Kidney (tissue), 14 donors: ENCODE data around the gene SMAD6. TPM values are rescaled to one million over a fixed set of nuclear protein-coding genes. Genes with fewer than 3 reads are reported as not detected.
A peak's percentile ranks its signal among the peaks of the same experiment; 100 is the strongest.

Experiments used
- DNase-seq, 5 donors: peaks; one replicate each; pipeline ENCODE4 v3.0.0-alpha.2; 2013 to 2020
- FAIRE-seq: peaks from 2 replicates; lab custom pipeline; 2012; peaks lifted over from hg19 to GRCh38; lab: Jason Lieb, UNC
- H3K27ac ChIP-seq, 2 donors: one replicate each; pipeline ENCODE4 v1.7.0; 2013; ENCODE audit warnings: low read depth in 2 of 2, low read length in 2 of 2, inconsistent platforms in 1 of 2
- H3K27me3 ChIP-seq: one replicate; pipeline ENCODE4 v1.7.1; 2013; ENCODE audit warnings: low read length, inconsistent platforms; ENCODE audit not compliant: control insufficient read depth, insufficient read depth
- H3K36me3 ChIP-seq, 3 donors: one replicate each; pipeline versions ENCODE4 v1.7.0 to v1.7.1; 2013; ENCODE audit warnings: low read length in 3 of 3, control low read depth in 1 of 3, inconsistent platforms in 1 of 3; ENCODE audit not compliant: insufficient read depth in 3 of 3, control insufficient read depth in 2 of 3
- H3K4me1 ChIP-seq, 3 donors: one replicate each; pipeline versions ENCODE4 v1.7.0 to v1.7.1; 2013; ENCODE audit warnings: low read length in 3 of 3, inconsistent platforms in 1 of 3, low read depth in 1 of 3; ENCODE audit not compliant: control insufficient read depth in 2 of 3, insufficient read depth in 2 of 3
- H3K4me3 ChIP-seq, 3 donors: one replicate each; pipeline versions ENCODE4 v1.7.0 to v1.8.1; 2013; ENCODE audit warnings: low read length in 3 of 3, control low read depth in 1 of 3, inconsistent platforms in 1 of 3
- H3K9ac ChIP-seq, 3 donors: one replicate each; pipeline versions ENCODE4 v1.7.0 to v1.7.1; 2013; ENCODE audit warnings: low read length in 3 of 3, control low read depth in 1 of 3, inconsistent platforms in 1 of 3
- H3K9me3 ChIP-seq, 3 donors: one replicate each; pipeline versions ENCODE4 v1.7.0 to v1.7.1; 2013; ENCODE audit warnings: low read length in 3 of 3, control low read depth in 1 of 3, inconsistent platforms in 1 of 3; ENCODE audit not compliant: control insufficient read depth in 2 of 3, insufficient read depth in 1 of 3
- CTCF ChIP-seq: IDR thresholded peaks from 3 replicates; pipeline ENCODE4 v1.5.1; 2012; ENCODE audit warnings: mild to moderate bottlenecking, moderate library complexity, borderline replicate concordance; ENCODE audit not compliant: insufficient read depth; ENCODE audit errors: extremely low read depth
- intact Hi-C: fragments of 100-400 bp; cut with DNase I; formaldehyde crosslinking; loops from one replicate; pipeline ENCODE4 v1.11.1; 2022
- polyA plus RNA-seq: library from polyadenylated mRNA; stranded (reverse); fragments of 350-450 nt; fragmentation: Illumina TruSeq; extraction: RNeasy Lipid Tissue Mini Kit (QIAGEN cat#74804); gene quantifications from one replicate; pipeline ENCODE4 v1.2.3, GENCODE V29; 2014; ENCODE audit warnings: low read depth, low replicate concordance; ENCODE audit not compliant: insufficient read depth
- total RNA-seq: library from RNA; stranded (reverse); fragmentation: NEBNext Ultra II Directional; extraction: Animal tissue kit (Norgen Biotek cat#: 25700); gene quantifications from one replicate; pipeline ENCODE4 v1.2.1, GENCODE V29; 2021
- donor health status: control.
- donor health status: control.
- donor health status: control.
- donor health status: control.
- donor health status: control.
- donor health status: DM: yes; HTN: yes; CAD: no.
- donor health status: Normal renal cell carcinoma (clear cell type).

The SMAD6 gene
- total and polyA plus RNA-seq, 2 donors from 2014 or later = 15.4 to 23.0 TPM

- FAIRE-seq (no peak), DNase-seq (no peak)
- peaks cover 14 to 37% (median 35%) of the 10 kb centered on the region in 3 donors for H3K4me1 ChIP-seq
These were observed 41.2 kb downstream of the SMAD6 start for GRCh38 chr15:66743204-66743603.

GRCh38 chr15:66743703-66744536, 41.9 kb downstream of the SMAD6 start:
- no peaks in the 10 kb centered on the region for H3K9me3 ChIP-seq

More at GRCh38 chr15:66743204-66743603, 41.2 kb downstream of the SMAD6 start:
- Histone ChIP-seq H3K27me3 (no peaks in the 10 kb centered on the region), H3K27ac (no peak overlapping the region), H3K9me3 (no peaks in the 10 kb centered on the region), H3K4me3 (no peak overlapping the region), H3K36me3 (no peaks in the 10 kb centered on the region), H3K9ac (no peak overlapping the region)
- no peak for TF ChIP-seq CTCF
- intact Hi-C loops = no loop called here

GRCh38 chr15:66744610-66745279, 42.7 kb downstream of the SMAD6 start:
- Histone ChIP-seq H3K27ac (peak overlapping the region; percentile 63 to 72), H3K27me3 (no peaks in the 10 kb centered on the region), H3K9ac (peak overlapping the region in 1 of 3 donors; percentile 47), H3K4me1 (peaks cover 11 to 46% (median 42%) of the 10 kb centered on the region in 3 donors), H3K4me3 (peak overlapping the region in 1 of 3 donors; percentile 7), H3K36me3 (no peaks in the 10 kb centered on the region), H3K9me3 (no peaks in the 10 kb centered on the region)
- intact Hi-C loops = no loop called here
- FAIRE-seq (no peak), DNase-seq (no peak)
- TF ChIP-seq CTCF = no peak

More at GRCh38 chr15:66743703-66744536, 41.9 kb downstream of the SMAD6 start:
- H3K27me3 ChIP-seq = no peaks in the 10 kb centered on the region
- no peaks in the 10 kb centered on the region for H3K36me3 ChIP-seq
- no peak for TF ChIP-seq CTCF
- intact Hi-C loops = no loop called here
- peak overlapping the region in 1 of 3 donors; percentile 7 for H3K4me3 ChIP-seq
- H3K4me1 ChIP-seq = peaks cover 11 to 42% (median 42%) of the 10 kb centered on the region in 3 donors
- H3K9ac ChIP-seq = peak overlapping the region in 1 of 3 donors; percentile 47
- FAIRE-seq = no peak
- H3K27ac ChIP-seq = peak overlapping the region; percentile 63 to 72
- peak in 2 of 5 donors; percentile 51 to 73 for DNase-seq
